ENCODE data around the gene PANK3.
"Not testable (repeated sequence)": the region's sequence is repeated elsewhere in the genome, so short reads cannot be mapped to it uniquely, and the experiment has no call there.

The PANK3 gene

GRCh38 chr5:168578538-168579487, at the start of gene PANK3:
TSS of gene PANK3 (minus strand) at chr5:168579368. CDS start at chr5:168579283, 85 bp downstream.
- no peak for DNase-seq

GRCh38 chr5:168624850-168625364, 45.7 kb upstream of the PANK3 start:
- no peak for DNase-seq

- DNase-seq: no peak
Measured at GRCh38 chr5:168620807-168621206, 41.6 kb upstream of the PANK3 start.

- DNase-seq: no peak
Measured at GRCh38 chr5:168614661-168615060, 35.5 kb upstream of the PANK3 start.

- DNase-seq: no peak
Measured at GRCh38 chr5:168613996-168614395, 34.8 kb upstream of the PANK3 start.

- no peak for DNase-seq
Measured at GRCh38 chr5:168613396-168613795, 34.2 kb upstream of the PANK3 start.

GRCh38 chr5:168612996-168613395, 33.8 kb upstream of the PANK3 start:
- DNase-seq: no peak

- DNase-seq: no peak
Measured at GRCh38 chr5:168612123-168612522, 33.0 kb upstream of the PANK3 start.

GRCh38 chr5:168611165-168611564, 32.0 kb upstream of the PANK3 start:
- no peak for DNase-seq

- DNase-seq: no peak
Measured at GRCh38 chr5:168609806-168610482, 30.8 kb upstream of the PANK3 start.

GRCh38 chr5:168608821-168609220, 29.7 kb upstream of the PANK3 start:
- DNase-seq: no peak

GRCh38 chr5:168608386-168608785, 29.2 kb upstream of the PANK3 start:
- no peak for DNase-seq

- DNase-seq: no peak
Measured at GRCh38 chr5:168607946-168608345, 28.8 kb upstream of the PANK3 start.

- DNase-seq: no peak
Measured at GRCh38 chr5:168606562-168606961, 27.4 kb upstream of the PANK3 start.

GRCh38 chr5:168604436-168604835, 25.3 kb upstream of the PANK3 start:
- DNase-seq: no peak

- no peak for DNase-seq
Measured at GRCh38 chr5:168603746-168604145, 24.6 kb upstream of the PANK3 start.

GRCh38 chr5:168602517-168602916, 23.3 kb upstream of the PANK3 start:
- DNase-seq: no peak

GRCh38 chr5:168601972-168602371, 22.8 kb upstream of the PANK3 start:
- no peak for DNase-seq

- no peak for DNase-seq
Measured at GRCh38 chr5:168600409-168600808, 21.2 kb upstream of the PANK3 start.

- no peak for DNase-seq
Measured at GRCh38 chr5:168599826-168600225, 20.7 kb upstream of the PANK3 start.

- no peak for DNase-seq
Measured at GRCh38 chr5:168598639-168599038, 19.5 kb upstream of the PANK3 start.

- no peak for DNase-seq
Measured at GRCh38 chr5:168596927-168597326, 17.8 kb upstream of the PANK3 start.

GRCh38 chr5:168596122-168596521, 17.0 kb upstream of the PANK3 start:
- DNase-seq: not testable (repeated sequence)

GRCh38 chr5:168592014-168592368, 12.8 kb upstream of the PANK3 start:
- no peak for DNase-seq
